ENCODE data around the gene LZTS3.
A peak's percentile ranks its signal among the peaks of the same experiment; 100 is the strongest.
"Not testable (repeated sequence)": the region's sequence is repeated elsewhere in the genome, so short reads cannot be mapped to it uniquely, and the experiment has no call there.

LZTS3 gene

GRCh38 chr20:3192226-3193015 is 19.1 kb upstream of the LZTS3 start:
- no peak for ATAC-seq

- ATAC-seq, result no peak
These were observed 17.3 kb upstream of the LZTS3 start for GRCh38 chr20:3190681-3191111.

GRCh38 chr20:3189561-3190131 is 16.3 kb upstream of the LZTS3 start:
- ATAC-seq, result no peak

GRCh38 chr20:3188823-3189413 is 15.6 kb upstream of the LZTS3 start:
- ATAC-seq, result no peak

- ATAC-seq, result not testable (repeated sequence)
These were observed 14.5 kb upstream of the LZTS3 start for GRCh38 chr20:3187861-3188260.

GRCh38 chr20:3183896-3184612 is 10.7 kb upstream of the LZTS3 start:
- ATAC-seq, result no peak

- ATAC-seq, result not testable (repeated sequence)
These were observed 9.1 kb upstream of the LZTS3 start for GRCh38 chr20:3182429-3182828.

- ATAC-seq, result no peak
These were observed 7.9 kb upstream of the LZTS3 start for GRCh38 chr20:3181270-3181669.

GRCh38 chr20:3180319-3180718 is 7.0 kb upstream of the LZTS3 start:
- no peak for ATAC-seq

- ATAC-seq, result no peak
These were observed 4.6 kb upstream of the LZTS3 start for GRCh38 chr20:3177746-3178485.

GRCh38 chr20:3175270-3175669 is 1.9 kb upstream of the LZTS3 start:
- ATAC-seq, result no peak

GRCh38 chr20:3174442-3175261 is 1.3 kb upstream of the LZTS3 start:
- ATAC-seq, result no peak

- peak; percentile 89 to 94 for ATAC-seq
These were observed 477 bp upstream of the LZTS3 start for GRCh38 chr20:3173610-3174441.

- ATAC-seq, result no peak
These were observed 1.0 kb downstream of the LZTS3 start for GRCh38 chr20:3172126-3172932.

- no peak for ATAC-seq
These were observed 1.8 kb downstream of the LZTS3 start for GRCh38 chr20:3171391-3172125.

- no peak for ATAC-seq
These were observed 4.3 kb downstream of the LZTS3 start for GRCh38 chr20:3168829-3169590.

GRCh38 chr20:3168079-3168828 is 5.1 kb downstream of the LZTS3 start:
- no peak for ATAC-seq

GRCh38 chr20:3167738-3168078 is 5.6 kb downstream of the LZTS3 start:
- ATAC-seq, result no peak

All from activated CD4-positive, CD25-positive, alpha-beta regulatory T cell treated with anti-CD3 and anti-CD28 coated beads, Interleukin-2, amount 50 U/mL, for 24 hours (primary cell).